DND-41 (cell line): Measurements from ENCODE around the gene HOXD8.

Experiments used
- ATAC-seq: fragments of 200-7000 bp; cut with Tn5 transposase; 3 replicates; pipeline ENCODE4 v1.9.1; 2021; ENCODE audit warnings: low read depth; ENCODE audit not compliant: insufficient read depth
- DNase-seq: peaks from one replicate; pipeline ENCODE4 v3.0.0-alpha.2; 2020
- H2AFZ ChIP-seq: 2 replicates; pipeline ENCODE4 v1.6.0; 2012; ENCODE audit warnings: low read depth, low read length
- H3K27ac ChIP-seq: 2 replicates; pipeline ENCODE4 v1.5.1; 2012; ENCODE audit warnings: low read length, inconsistent platforms
- H3K27me3 ChIP-seq: fragments of 200-600 bp; sonication (generic); 2 replicates; pipeline ENCODE4 v1.6.0; 2012; ENCODE audit warnings: low read length, mild to moderate bottlenecking, inconsistent platforms; ENCODE audit not compliant: insufficient read depth, poor library complexity
- H3K36me3 ChIP-seq: 2 replicates; pipeline ENCODE4 v1.5.1; 2012; ENCODE audit warnings: low read length, inconsistent platforms; ENCODE audit not compliant: insufficient read depth
- H3K4me1 ChIP-seq: 2 replicates; pipeline ENCODE4 v1.5.1; 2012; ENCODE audit warnings: mild to moderate bottlenecking, low read length; ENCODE audit not compliant: insufficient read depth
- H3K4me2 ChIP-seq: 2 replicates; pipeline ENCODE4 v1.6.0; 2012; ENCODE audit warnings: mild to moderate bottlenecking, moderate library complexity, low read length, inconsistent platforms; ENCODE audit not compliant: insufficient read depth
- H3K4me3 ChIP-seq, 2 experiments: fragments of 200-600 bp in 1 of 2; shearing (Covaris generic) in 1 of 2; 2 replicates each; pipeline ENCODE4 v1.5.1; 2012 to 2016; ENCODE audit warnings: inconsistent platforms in 2 of 2, low read length in 2 of 2, mild to moderate bottlenecking in 2 of 2, low read depth in 1 of 2, moderate library complexity in 1 of 2
- H3K79me2 ChIP-seq: 2 replicates; pipeline ENCODE4 v1.6.0; 2012; ENCODE audit warnings: low read length, inconsistent platforms; ENCODE audit not compliant: insufficient read depth
- H3K9ac ChIP-seq: 2 replicates; pipeline ENCODE4 v1.6.0; 2012; ENCODE audit warnings: low read depth, mild to moderate bottlenecking, inconsistent platforms, low read length, moderate library complexity
- H3K9me3 ChIP-seq: 2 replicates; pipeline ENCODE4 v1.5.1; 2012; ENCODE audit warnings: low read length, moderate library complexity, mild to moderate bottlenecking, inconsistent platforms; ENCODE audit not compliant: insufficient read depth, severe bottlenecking
- H4K20me1 ChIP-seq: 2 replicates; pipeline ENCODE4 v1.6.0; 2012; ENCODE audit warnings: low read length; ENCODE audit not compliant: insufficient read depth
- EZH2 ChIP-seq: IDR thresholded peaks from 3 replicates; pipeline ENCODE4 v1.6.1; 2012; ENCODE audit warnings: borderline replicate concordance, low read depth, mild to moderate bottlenecking, moderate library complexity, low read length, inconsistent platforms; ENCODE audit not compliant: severe bottlenecking
- TF ChIP-seq, protein P1 (sequence below): IDR thresholded peaks from 2 replicates; pipeline ENCODE4 v1.5.1; 2012; ENCODE audit warnings: borderline replicate concordance, low read length, moderate library complexity, mild to moderate bottlenecking; ENCODE audit not compliant: poor library complexity, severe bottlenecking; ENCODE audit errors: extremely low read depth

HOXD8 gene

GRCh38 chr2:176085120-176085788 lies 44.3 kb upstream of the HOXD8 start:
- TF ChIP-seq, protein P1, sequence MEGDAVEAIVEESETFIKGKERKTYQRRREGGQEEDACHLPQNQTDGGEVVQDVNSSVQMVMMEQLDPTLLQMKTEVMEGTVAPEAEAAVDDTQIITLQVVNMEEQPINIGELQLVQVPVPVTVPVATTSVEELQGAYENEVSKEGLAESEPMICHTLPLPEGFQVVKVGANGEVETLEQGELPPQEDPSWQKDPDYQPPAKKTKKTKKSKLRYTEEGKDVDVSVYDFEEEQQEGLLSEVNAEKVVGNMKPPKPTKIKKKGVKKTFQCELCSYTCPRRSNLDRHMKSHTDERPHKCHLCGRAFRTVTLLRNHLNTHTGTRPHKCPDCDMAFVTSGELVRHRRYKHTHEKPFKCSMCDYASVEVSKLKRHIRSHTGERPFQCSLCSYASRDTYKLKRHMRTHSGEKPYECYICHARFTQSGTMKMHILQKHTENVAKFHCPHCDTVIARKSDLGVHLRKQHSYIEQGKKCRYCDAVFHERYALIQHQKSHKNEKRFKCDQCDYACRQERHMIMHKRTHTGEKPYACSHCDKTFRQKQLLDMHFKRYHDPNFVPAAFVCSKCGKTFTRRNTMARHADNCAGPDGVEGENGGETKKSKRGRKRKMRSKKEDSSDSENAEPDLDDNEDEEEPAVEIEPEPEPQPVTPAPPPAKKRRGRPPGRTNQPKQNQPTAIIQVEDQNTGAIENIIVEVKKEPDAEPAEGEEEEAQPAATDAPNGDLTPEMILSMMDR, result no peak
- no peak for TF ChIP-seq EZH2
- peaks cover 9% of the 10 kb centered on the region for H3K4me1 ChIP-seq
- H3K9ac ChIP-seq, result no peak overlapping the region
- no peaks in the 10 kb centered on the region for H4K20me1 ChIP-seq
- H3K4me3 ChIP-seq, result no peak overlapping the region
- H3K9me3 ChIP-seq, result no peaks in the 10 kb centered on the region
- no peaks in the 10 kb centered on the region for H3K36me3 ChIP-seq
- DNase-seq (no peak), ATAC-seq (no peak)
- no peak overlapping the region for H3K4me2 ChIP-seq
- H3K79me2 ChIP-seq, result no peaks in the 10 kb centered on the region
- H3K27ac ChIP-seq, result no peak overlapping the region
- H2AFZ ChIP-seq, result no peak overlapping the region
- H3K27me3 ChIP-seq, result no peaks in the 10 kb centered on the region

DNA sequence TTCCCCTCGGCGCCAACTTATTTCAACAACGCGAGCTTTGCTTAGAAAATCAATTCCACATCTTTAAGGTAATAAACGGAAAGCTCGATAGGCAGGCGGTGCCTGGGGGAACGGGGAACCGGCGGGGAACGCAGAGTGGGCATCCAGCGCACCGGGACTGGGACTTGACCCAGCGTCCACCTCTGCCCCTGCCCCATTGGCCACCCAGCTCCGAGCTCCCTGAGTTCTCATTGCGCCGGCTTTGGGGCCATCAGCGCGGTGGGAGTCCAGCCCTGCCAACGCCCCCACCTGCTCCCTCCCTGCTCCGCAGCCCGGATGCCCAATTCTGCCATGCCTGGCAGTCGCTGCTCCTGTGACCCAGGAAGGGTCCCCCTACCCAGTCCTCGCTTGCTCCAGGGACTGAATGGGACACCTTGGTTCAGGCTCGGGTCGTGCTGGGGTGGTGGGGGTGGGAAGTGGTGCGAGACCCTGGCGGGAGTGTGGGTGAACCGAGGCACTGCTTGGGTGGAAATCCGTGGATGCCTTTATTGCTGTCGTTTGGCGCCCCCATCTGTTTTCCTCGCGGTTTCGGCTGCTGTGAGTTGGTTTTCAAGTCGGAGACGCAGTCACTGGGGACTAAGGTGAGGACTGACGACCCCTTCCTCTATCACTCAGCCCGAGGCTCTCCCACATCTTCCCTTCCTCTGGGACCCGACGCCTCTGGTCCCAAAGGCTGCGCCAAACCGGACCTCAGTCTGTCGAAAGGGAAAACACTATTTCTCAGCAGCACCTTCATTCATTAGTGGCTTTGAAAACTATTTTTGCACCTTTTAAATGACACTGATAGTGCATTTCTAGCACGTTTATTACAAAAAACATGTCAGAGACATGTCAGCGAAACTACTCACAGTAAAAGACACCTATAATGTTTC lies 43.4 kb upstream of the HOXD8 start:
- DNase-seq, result peak; percentile 50
- H2AFZ ChIP-seq, result peak overlapping the region; percentile 64

GRCh38 chr2:176087330-176088047 lies 42.0 kb upstream of the HOXD8 start:
- Histone ChIP-seq H3K9ac (no peak overlapping the region), H3K27me3 (no peaks in the 10 kb centered on the region), H3K79me2 (no peaks in the 10 kb centered on the region), H3K36me3 (no peaks in the 10 kb centered on the region), H3K27ac (no peak overlapping the region), H4K20me1 (no peaks in the 10 kb centered on the region), H3K4me2 (no peak overlapping the region), H3K4me3 (no peak overlapping the region), H3K9me3 (no peaks in the 10 kb centered on the region), H3K4me1 (peaks cover 9% of the 10 kb centered on the region), H2AFZ (no peak overlapping the region; the same call in 1 of the 2 replicates)
- TF ChIP-seq EZH2, result no peak
- TF ChIP-seq, protein P1, result no peak
- ATAC-seq (no peak), DNase-seq (no peak)

More for the DNA sequence above, 43.4 kb upstream of the HOXD8 start:
- Histone ChIP-seq H3K4me1 (peaks cover 9% of the 10 kb centered on the region), H4K20me1 (no peaks in the 10 kb centered on the region), H3K27ac (no peak overlapping the region), H3K9me3 (no peaks in the 10 kb centered on the region), H3K9ac (no peak overlapping the region), H3K4me2 (no peak overlapping the region), H3K79me2 (no peaks in the 10 kb centered on the region), H3K27me3 (no peaks in the 10 kb centered on the region), H3K36me3 (no peaks in the 10 kb centered on the region), H3K4me3 (no peak overlapping the region)
- peak; percentile 60 for ATAC-seq
- TF ChIP-seq, protein P1, result peak; percentile 79
- no peak for TF ChIP-seq EZH2
